ENCODE measurements around the gene CTNS. TPM values are rescaled to one million over a fixed set of nuclear protein-coding genes. Genes with fewer than 3 reads are reported as not detected.

CTNS gene
- total RNA-seq, 1 experiment from 2014 or later = 5.1 TPM

DNA sequence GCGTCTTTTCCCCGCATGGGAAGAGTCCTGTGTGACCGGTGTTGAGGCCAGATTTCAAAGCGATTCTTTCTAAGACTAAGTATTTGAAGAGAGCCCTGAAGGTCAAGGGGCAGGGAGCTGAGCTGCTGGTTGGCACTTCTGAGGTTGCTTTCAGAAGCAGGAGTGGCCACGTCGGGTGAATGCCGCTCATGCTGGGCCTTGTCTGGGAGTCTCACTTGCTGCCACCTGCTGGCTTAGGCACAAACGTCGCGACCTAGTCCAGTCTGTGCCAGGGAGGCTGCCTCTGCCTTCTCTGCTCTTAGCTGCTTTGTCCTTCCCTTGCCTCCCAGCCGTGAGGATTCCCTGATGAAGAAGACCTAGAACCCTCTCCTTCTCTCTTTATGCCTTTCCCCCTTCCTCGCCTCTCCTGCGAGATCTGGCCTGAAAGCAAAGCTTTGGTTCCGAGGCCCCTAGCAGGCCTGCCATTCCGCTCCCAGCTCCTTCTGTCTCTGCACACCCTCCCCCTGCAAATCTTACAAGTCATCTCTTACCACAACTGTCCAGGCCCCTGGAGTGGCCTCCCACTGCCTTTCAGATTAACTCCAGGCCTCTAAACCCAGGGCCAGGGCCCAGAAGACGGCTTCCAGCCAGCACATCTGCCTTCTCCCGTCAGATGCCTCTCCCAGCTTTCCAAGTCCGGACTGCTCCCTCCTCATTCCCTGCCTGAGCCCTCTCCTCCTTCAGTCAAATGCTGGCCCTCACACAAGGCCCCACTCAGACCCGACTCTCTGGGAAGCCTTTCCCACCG, 11.4 kb downstream of the CTNS start:
- no peak overlapping the region for H3K4me3 Mint-ChIP-seq (ENCODE audit: low read depth, unreplicated experiment)
- H3K4me1 Mint-ChIP-seq (ENCODE audit: low read depth, unreplicated experiment) = no peaks in the 10 kb centered on the region
- H3K36me3 Mint-ChIP-seq (ENCODE audit: insufficient read depth, unreplicated experiment) = peaks cover 25% of the 10 kb centered on the region
- intact Hi-C loops (cut with micrococcal nuclease; ENCODE audit: unreplicated experiment) = loop anchor here (5.0 kb wide), 1 partner anchor 601 kb away; no protein-coding TSS in a partner anchor
- CTCF ChIA-PET = interaction anchor here (0.6 kb wide), 2 partner anchors 97 to 1030 kb away, joined by 3 to 6 read pairs; no protein-coding TSS in a partner anchor
- peak; percentile 47 for DNase-seq
- TF ChIP-seq, protein P1, sequence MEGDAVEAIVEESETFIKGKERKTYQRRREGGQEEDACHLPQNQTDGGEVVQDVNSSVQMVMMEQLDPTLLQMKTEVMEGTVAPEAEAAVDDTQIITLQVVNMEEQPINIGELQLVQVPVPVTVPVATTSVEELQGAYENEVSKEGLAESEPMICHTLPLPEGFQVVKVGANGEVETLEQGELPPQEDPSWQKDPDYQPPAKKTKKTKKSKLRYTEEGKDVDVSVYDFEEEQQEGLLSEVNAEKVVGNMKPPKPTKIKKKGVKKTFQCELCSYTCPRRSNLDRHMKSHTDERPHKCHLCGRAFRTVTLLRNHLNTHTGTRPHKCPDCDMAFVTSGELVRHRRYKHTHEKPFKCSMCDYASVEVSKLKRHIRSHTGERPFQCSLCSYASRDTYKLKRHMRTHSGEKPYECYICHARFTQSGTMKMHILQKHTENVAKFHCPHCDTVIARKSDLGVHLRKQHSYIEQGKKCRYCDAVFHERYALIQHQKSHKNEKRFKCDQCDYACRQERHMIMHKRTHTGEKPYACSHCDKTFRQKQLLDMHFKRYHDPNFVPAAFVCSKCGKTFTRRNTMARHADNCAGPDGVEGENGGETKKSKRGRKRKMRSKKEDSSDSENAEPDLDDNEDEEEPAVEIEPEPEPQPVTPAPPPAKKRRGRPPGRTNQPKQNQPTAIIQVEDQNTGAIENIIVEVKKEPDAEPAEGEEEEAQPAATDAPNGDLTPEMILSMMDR (IDR thresholded peaks at IDR 0.05; ENCODE audit: unreplicated experiment) = peak; percentile 35
- H3K9me3 Mint-ChIP-seq (ENCODE audit: low read depth, unreplicated experiment) = no peaks in the 10 kb centered on the region
- H3K27ac Mint-ChIP-seq (ENCODE audit: unreplicated experiment) = no peak overlapping the region
- no peaks in the 10 kb centered on the region for H3K27me3 Mint-ChIP-seq (ENCODE audit: unreplicated experiment)
- no TSS peak for BruUV-seq (replicated peaks)

DNA sequence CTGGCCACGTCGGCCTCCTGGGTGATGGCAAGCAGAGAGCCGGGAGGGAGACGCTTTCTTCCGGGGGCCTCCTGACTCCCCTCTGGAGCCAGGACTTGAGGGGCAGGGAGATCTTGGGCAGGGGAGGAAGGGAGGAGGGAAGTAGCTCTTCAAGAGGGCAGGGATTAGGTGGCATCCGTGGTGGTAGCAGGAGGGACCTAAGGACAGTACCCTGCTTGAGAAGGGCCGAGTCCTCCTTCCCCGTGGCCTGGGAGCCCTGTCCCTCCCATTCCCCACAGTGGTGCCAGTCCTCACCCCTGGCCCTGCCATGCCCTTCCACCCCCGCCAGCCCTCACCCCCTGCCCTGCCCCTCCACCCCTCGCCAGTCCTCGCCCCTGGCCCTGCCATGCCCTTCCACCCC, 19.2 kb downstream of the CTNS start:
- no peak overlapping the region for H3K4me3 Mint-ChIP-seq (ENCODE audit: low read depth, unreplicated experiment)
- intact Hi-C loops (cut with micrococcal nuclease; ENCODE audit: unreplicated experiment) = no loop called here
- H3K36me3 Mint-ChIP-seq (ENCODE audit: insufficient read depth, unreplicated experiment) = peaks cover 45% of the 10 kb centered on the region
- no peaks in the 10 kb centered on the region for H3K9me3 Mint-ChIP-seq (ENCODE audit: low read depth, unreplicated experiment)
- no TSS peak for BruUV-seq (replicated peaks)
- DNase-seq = no peak
- TF ChIP-seq, protein P1 (IDR thresholded peaks at IDR 0.05; ENCODE audit: unreplicated experiment) = no peak
- CTCF ChIA-PET = no interaction called here
- no peak overlapping the region for H3K27ac Mint-ChIP-seq (ENCODE audit: unreplicated experiment)
- H3K4me1 Mint-ChIP-seq (ENCODE audit: low read depth, unreplicated experiment) = no peaks in the 10 kb centered on the region
- H3K27me3 Mint-ChIP-seq (ENCODE audit: unreplicated experiment) = no peaks in the 10 kb centered on the region

DNA sequence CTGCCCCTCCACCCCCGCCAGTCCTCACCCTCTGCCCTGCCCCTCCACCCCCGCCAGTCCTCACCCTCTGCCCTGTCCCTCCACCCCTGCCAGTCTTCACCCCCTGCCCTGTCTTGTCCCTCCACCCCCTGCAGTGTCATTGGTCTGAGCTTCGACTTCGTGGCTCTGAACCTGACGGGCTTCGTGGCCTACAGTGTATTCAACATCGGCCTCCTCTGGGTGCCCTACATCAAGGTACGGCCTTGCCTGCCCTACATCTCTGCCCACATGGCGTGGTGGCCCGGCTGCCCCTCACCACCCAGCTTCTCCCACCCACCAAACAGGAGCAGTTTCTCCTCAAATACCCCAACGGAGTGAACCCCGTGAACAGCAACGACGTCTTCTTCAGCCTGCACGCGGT, 19.8 kb downstream of the CTNS start:
- Mint-ChIP-seq H3K36me3 (ENCODE audit: insufficient read depth, unreplicated experiment) (peaks cover 50% of the 10 kb centered on the region), H3K4me1 (ENCODE audit: low read depth, unreplicated experiment) (no peaks in the 10 kb centered on the region), H3K4me3 (ENCODE audit: low read depth, unreplicated experiment) (no peak overlapping the region), H3K27ac (ENCODE audit: unreplicated experiment) (peak overlapping the region; percentile 44), H3K27me3 (ENCODE audit: unreplicated experiment) (no peaks in the 10 kb centered on the region), H3K9me3 (ENCODE audit: low read depth, unreplicated experiment) (no peaks in the 10 kb centered on the region)
- BruUV-seq (replicated peaks) = no TSS peak
- TF ChIP-seq, protein P1 (IDR thresholded peaks at IDR 0.05; ENCODE audit: unreplicated experiment) = no peak
- DNase-seq = no peak
- intact Hi-C loops (cut with micrococcal nuclease; ENCODE audit: unreplicated experiment) = no loop called here
- CTCF ChIA-PET = interaction anchor here (0.6 kb wide), 2 partner anchors 26 to 842 kb away, joined by 3 to 9 read pairs; no protein-coding TSS in a partner anchor

DNA sequence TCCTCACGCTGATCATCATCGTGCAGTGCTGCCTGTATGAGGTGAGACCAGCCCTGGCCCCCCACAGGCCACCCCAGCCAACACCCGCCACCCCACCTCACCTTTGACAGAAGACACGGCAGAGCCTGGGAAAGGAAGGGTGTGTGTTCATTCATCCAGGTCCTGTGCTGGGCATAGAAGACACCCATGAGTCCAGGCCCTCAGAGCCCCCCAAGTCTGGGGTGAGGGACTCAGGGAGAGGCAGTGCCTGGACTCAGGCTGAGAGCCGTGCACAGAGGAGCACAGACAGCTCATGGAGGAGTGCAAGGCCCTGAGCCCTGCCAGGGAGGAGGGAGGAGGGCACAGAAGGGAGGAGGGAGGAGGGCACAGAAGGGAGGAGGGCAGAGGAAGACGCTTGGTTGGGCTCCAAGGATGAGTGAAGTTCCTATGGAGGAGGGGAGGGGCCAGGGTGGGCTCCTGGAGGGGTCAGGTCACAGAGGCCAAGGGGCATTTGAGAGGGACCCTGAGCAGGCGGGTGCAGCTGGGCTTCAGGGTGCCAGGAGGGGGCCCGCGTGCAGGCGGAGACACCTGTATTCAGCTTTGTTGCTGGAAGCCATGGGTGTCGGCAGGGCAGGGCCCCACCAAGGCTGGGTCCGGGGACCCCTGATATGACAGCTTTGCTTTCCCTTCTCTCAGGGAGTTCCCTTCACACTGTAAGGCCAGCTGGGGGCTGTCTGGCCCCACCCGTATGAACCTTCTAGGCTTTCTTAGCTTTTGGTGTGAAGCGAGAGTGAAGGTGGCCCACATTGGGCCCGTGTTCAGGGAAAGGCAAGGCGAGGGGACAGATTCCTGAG, 20.4 kb downstream of the CTNS start:
- BruUV-seq (replicated peaks) = no TSS peak
- intact Hi-C loops (cut with micrococcal nuclease; ENCODE audit: unreplicated experiment) = no loop called here
- CTCF ChIA-PET = interaction anchor here (0.6 kb wide), 2 partner anchors 26 to 842 kb away, joined by 3 to 9 read pairs; no protein-coding TSS in a partner anchor
- TF ChIP-seq, protein P1 (IDR thresholded peaks at IDR 0.05; ENCODE audit: unreplicated experiment) = no peak
- Mint-ChIP-seq H3K4me3 (ENCODE audit: low read depth, unreplicated experiment) (no peak overlapping the region), H3K4me1 (ENCODE audit: low read depth, unreplicated experiment) (no peaks in the 10 kb centered on the region), H3K9me3 (ENCODE audit: low read depth, unreplicated experiment) (no peaks in the 10 kb centered on the region), H3K27me3 (ENCODE audit: unreplicated experiment) (no peaks in the 10 kb centered on the region), H3K27ac (ENCODE audit: unreplicated experiment) (peak overlapping the region; percentile 44), H3K36me3 (ENCODE audit: insufficient read depth, unreplicated experiment) (peaks cover 54% of the 10 kb centered on the region)
- DNase-seq = no peak

Measured in Calu3 (cell line).